HUES48 (cell line): ENCODE results near the gene ULK1.

Experiments
- H3K27ac ChIP-seq: one replicate; pipeline ENCODE4 v1.7.0; 2013; ENCODE audit warnings: low read depth, low read length, inconsistent platforms
- H3K27me3 ChIP-seq: 2 replicates; pipeline ENCODE4 v1.6.1; 2013; ENCODE audit warnings: mild to moderate bottlenecking, low read length; ENCODE audit not compliant: control insufficient read depth, insufficient read depth
- H3K36me3 ChIP-seq: 2 replicates; pipeline ENCODE4 v1.6.1; 2013; ENCODE audit warnings: low read length; ENCODE audit not compliant: control insufficient read depth, insufficient read depth
- H3K4me1 ChIP-seq: 2 replicates; pipeline ENCODE4 v1.6.1; 2013; ENCODE audit warnings: mild to moderate bottlenecking, low read length; ENCODE audit not compliant: control insufficient read depth, insufficient read depth
- H3K4me3 ChIP-seq: 2 replicates; pipeline ENCODE4 v1.5.1; 2013; ENCODE audit warnings: mild to moderate bottlenecking, low read depth, low read length
- H3K9ac ChIP-seq: 2 replicates; pipeline ENCODE4 v1.6.1; 2013; ENCODE audit warnings: mild to moderate bottlenecking, low read depth, low read length, moderate library complexity
- H3K9me3 ChIP-seq: 2 replicates; pipeline ENCODE4 v1.6.1; 2013; ENCODE audit warnings: low read length; ENCODE audit not compliant: control insufficient read depth, insufficient read depth

Gene ULK1

GRCh38 chr12:131911028-131911650, 16.7 kb downstream of the ULK1 start:
- no peak overlapping the region for H3K27ac ChIP-seq
- H3K9ac ChIP-seq: no peak overlapping the region
- no peaks in the 10 kb centered on the region for H3K9me3 ChIP-seq
- H3K36me3 ChIP-seq: peaks cover 73% of the 10 kb centered on the region
- H3K4me1 ChIP-seq: no peaks in the 10 kb centered on the region
- H3K4me3 ChIP-seq: no peak overlapping the region
- H3K27me3 ChIP-seq: no peaks in the 10 kb centered on the region

GRCh38 chr12:131911851-131912477, 17.5 kb downstream of the ULK1 start:
- Histone ChIP-seq H3K9ac (no peak overlapping the region), H3K9me3 (no peaks in the 10 kb centered on the region), H3K4me3 (no peak overlapping the region), H3K4me1 (no peaks in the 10 kb centered on the region), H3K27me3 (no peaks in the 10 kb centered on the region), H3K27ac (no peak overlapping the region), H3K36me3 (peaks cover 79% of the 10 kb centered on the region)

GRCh38 chr12:131912518-131913274, 18.3 kb downstream of the ULK1 start:
- Histone ChIP-seq H3K27ac (no peak overlapping the region), H3K27me3 (no peaks in the 10 kb centered on the region), H3K4me1 (no peaks in the 10 kb centered on the region), H3K36me3 (peaks cover 80% of the 10 kb centered on the region), H3K9ac (no peak overlapping the region), H3K4me3 (no peak overlapping the region), H3K9me3 (no peaks in the 10 kb centered on the region)

DNA sequence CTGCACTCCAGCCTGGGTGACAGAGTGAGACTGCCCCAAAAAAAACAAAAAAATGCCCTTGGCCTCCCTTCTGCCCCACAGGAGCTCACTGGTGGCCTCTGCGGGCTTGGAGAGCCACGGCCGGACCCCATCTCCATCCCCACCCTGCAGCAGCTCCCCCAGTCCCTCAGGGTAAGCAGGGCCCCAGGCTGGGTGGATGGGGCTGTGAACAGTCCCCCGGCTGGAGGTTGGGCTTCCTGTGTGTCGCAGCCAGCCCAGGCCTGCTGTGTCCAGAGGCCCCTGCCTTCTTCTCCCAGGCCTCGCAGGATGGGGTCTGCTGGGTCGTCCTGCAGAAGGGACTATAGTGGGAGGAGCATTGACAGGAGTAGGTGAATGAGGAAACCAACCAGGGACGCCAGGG, 19.2 kb downstream of the ULK1 start:
- Histone ChIP-seq H3K9ac (no peak overlapping the region), H3K4me1 (no peaks in the 10 kb centered on the region), H3K36me3 (peaks cover 77% of the 10 kb centered on the region), H3K27me3 (no peaks in the 10 kb centered on the region), H3K27ac (no peak overlapping the region), H3K9me3 (no peaks in the 10 kb centered on the region), H3K4me3 (no peak overlapping the region)

DNA sequence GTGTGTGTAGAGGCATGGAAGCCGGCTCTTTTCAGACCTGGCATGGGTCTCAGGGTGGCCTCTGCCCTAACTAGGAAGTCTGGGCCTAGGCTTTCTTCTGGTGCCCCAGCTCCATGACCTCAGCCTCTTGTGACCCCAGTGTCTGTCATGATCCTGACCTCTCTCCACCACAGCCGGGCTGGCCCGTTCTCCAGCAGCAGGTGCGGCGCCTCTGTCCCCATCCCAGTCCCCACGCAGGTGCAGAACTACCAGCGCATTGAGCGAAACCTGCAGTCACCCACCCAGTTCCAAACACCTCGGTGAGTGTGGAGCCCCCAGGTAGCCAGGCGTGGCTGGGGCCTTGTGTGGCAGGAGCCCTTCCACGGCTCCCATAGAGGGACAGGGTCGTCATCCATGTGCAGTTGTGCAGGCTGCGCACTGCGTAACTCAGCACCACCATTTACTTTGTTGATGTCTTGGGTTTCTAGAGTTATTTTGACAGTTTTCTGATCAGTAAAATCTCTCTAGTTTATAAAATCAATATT, 19.8 kb downstream of the ULK1 start:
- no peak overlapping the region for H3K4me3 ChIP-seq
- no peak overlapping the region for H3K27ac ChIP-seq
- peaks cover 72% of the 10 kb centered on the region for H3K36me3 ChIP-seq
- no peaks in the 10 kb centered on the region for H3K9me3 ChIP-seq
- H3K4me1 ChIP-seq: no peaks in the 10 kb centered on the region
- no peaks in the 10 kb centered on the region for H3K27me3 ChIP-seq
- no peak overlapping the region for H3K9ac ChIP-seq

DNA sequence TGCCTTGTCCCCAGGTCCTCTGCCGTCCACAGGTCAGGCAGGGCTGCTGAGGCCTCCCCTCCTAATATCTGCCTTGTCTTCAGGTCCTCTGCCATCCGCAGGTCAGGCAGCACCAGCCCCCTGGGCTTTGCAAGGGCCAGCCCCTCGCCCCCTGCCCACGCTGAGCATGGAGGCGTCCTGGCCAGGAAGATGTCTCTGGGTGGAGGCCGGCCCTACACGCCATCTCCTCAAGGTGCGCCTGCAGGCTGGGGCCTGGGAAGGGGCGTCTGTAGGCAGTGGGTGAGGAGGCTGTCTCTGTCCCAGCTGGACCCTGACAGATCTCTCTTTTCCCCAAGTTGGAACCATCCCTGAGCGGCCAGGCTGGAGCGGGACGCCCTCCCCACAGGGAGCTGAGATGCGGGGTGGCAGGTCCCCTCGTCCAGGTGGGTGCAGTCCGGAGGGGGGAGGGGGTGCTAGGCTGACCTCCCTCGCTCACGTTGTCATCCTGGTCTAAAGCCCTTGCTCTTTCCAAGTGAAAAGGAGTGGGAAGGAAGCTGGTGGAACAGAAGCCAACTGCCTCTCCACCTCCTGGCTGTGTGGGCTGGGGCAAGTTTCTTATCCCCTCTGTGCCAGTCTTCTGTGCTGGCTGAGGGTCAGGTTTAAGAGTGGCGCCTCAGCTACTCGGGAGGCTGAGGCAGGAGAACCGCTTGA, 20.7 kb downstream of the ULK1 start:
- Histone ChIP-seq H3K27ac (no peak overlapping the region), H3K36me3 (peaks cover 72% of the 10 kb centered on the region), H3K27me3 (no peaks in the 10 kb centered on the region), H3K9ac (no peak overlapping the region), H3K9me3 (no peaks in the 10 kb centered on the region), H3K4me3 (no peak overlapping the region), H3K4me1 (no peaks in the 10 kb centered on the region)

DNA sequence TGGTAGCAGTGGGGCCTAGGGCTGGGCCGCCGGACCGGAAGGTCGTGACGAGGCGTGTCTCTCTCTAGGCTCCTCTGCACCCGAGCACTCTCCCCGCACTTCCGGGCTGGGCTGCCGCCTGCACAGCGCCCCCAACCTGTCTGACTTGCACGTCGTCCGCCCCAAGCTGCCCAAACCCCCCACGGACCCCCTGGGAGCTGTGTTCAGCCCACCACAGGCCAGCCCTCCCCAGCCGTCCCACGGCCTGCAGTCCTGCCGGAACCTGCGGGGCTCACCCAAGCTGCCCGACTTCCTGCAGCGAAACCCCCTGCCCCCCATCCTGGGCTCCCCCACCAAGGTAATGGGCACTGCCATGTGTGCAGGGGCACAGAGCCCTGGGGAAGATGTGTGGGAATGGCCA, 21.4 kb downstream of the ULK1 start:
- H3K9ac ChIP-seq: no peak overlapping the region
- H3K4me1 ChIP-seq: no peaks in the 10 kb centered on the region
- no peak overlapping the region for H3K27ac ChIP-seq
- H3K4me3 ChIP-seq: no peak overlapping the region
- H3K9me3 ChIP-seq: no peaks in the 10 kb centered on the region
- H3K36me3 ChIP-seq: peaks cover 72% of the 10 kb centered on the region
- no peaks in the 10 kb centered on the region for H3K27me3 ChIP-seq

GRCh38 chr12:131916306-131917138, 22.1 kb downstream of the ULK1 start:
- Histone ChIP-seq H3K9me3 (no peaks in the 10 kb centered on the region), H3K27ac (no peak overlapping the region), H3K4me1 (no peaks in the 10 kb centered on the region), H3K4me3 (no peak overlapping the region), H3K9ac (no peak overlapping the region), H3K36me3 (peaks cover 72% of the 10 kb centered on the region), H3K27me3 (no peaks in the 10 kb centered on the region)

- Histone ChIP-seq H3K9me3 (no peaks in the 10 kb centered on the region), H3K27me3 (no peaks in the 10 kb centered on the region), H3K4me3 (no peak overlapping the region), H3K9ac (no peak overlapping the region), H3K36me3 (peaks cover 72% of the 10 kb centered on the region), H3K4me1 (no peaks in the 10 kb centered on the region), H3K27ac (no peak overlapping the region)
Measured at GRCh38 chr12:131917139-131917710, 22.8 kb downstream of the ULK1 start.

GRCh38 chr12:131917711-131918306, 23.4 kb downstream of the ULK1 start:
- Histone ChIP-seq H3K4me1 (no peaks in the 10 kb centered on the region), H3K9ac (no peak overlapping the region), H3K4me3 (no peak overlapping the region), H3K9me3 (no peaks in the 10 kb centered on the region), H3K27ac (no peak overlapping the region), H3K27me3 (no peaks in the 10 kb centered on the region), H3K36me3 (peaks cover 72% of the 10 kb centered on the region)
